Adrenal gland (tissue), 5 donors: Measurements from ENCODE around the gene MAML3.

Experiments used
- POLR2A ChIP-seq, 2 donors: fragments of 450-650 bp; IDR thresholded peaks; one replicate each; pipeline ENCODE4 v1.6.1; 2017; ENCODE audit warnings: antibody characterized with exemption in 2 of 2, mild to moderate bottlenecking in 2 of 2, moderate library complexity in 1 of 2
- TF ChIP-seq, protein P1 (sequence below), 6 experiments: fragments of 450-650 bp in 4 of 6; fragments of 200-600 bp in 2 of 6; sonication (generic) in 1 of 6; IDR thresholded peaks; 1 replicate in 5 of 6; 2 replicates in 1 of 6; pipeline versions ENCODE4 v1.5.1 to v1.8.0; 2016 to 2021; ENCODE audit warnings: antibody characterized with exemption in 6 of 6, mild to moderate bottlenecking in 2 of 6, moderate library complexity in 1 of 6
- donor health status: DM: no; HTN: no; CAD: no.

DNA sequence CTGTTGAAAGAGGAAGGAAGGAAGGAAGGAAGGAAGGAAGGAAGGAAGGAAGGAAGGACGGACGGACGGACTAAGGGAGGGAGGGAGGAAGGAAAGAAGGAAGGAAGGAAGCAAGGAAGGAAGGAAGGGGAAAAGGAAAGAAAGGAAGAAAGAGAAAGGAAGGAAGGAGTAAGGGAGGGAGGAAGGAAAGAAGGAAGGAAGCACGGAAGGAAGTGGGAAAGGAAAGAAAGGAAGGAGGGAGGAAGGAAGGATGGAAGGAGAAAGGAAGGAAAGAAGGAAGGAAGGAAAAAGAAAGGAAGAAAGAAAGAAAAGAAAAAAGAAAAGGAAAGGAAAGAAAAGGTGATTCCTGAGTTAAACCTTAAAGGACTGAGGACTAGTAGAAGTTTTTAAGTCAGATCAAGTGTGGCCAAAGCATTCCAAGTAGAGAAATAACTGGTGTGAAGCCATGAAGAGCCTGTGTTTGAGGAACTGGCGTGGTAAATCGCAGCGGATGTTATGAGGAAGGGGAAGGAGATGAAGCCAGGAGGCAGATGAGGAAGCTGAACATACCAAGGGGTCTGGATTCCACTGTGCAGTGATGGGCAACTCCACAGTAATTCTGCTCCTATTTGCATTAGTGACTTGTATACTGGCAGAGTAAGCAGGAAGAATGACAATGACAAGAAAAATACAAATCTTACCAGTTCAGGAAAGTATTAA lies 324.9 kb downstream of the MAML3 start:
- TF ChIP-seq, protein P1, sequence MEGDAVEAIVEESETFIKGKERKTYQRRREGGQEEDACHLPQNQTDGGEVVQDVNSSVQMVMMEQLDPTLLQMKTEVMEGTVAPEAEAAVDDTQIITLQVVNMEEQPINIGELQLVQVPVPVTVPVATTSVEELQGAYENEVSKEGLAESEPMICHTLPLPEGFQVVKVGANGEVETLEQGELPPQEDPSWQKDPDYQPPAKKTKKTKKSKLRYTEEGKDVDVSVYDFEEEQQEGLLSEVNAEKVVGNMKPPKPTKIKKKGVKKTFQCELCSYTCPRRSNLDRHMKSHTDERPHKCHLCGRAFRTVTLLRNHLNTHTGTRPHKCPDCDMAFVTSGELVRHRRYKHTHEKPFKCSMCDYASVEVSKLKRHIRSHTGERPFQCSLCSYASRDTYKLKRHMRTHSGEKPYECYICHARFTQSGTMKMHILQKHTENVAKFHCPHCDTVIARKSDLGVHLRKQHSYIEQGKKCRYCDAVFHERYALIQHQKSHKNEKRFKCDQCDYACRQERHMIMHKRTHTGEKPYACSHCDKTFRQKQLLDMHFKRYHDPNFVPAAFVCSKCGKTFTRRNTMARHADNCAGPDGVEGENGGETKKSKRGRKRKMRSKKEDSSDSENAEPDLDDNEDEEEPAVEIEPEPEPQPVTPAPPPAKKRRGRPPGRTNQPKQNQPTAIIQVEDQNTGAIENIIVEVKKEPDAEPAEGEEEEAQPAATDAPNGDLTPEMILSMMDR (IDR thresholded peaks at IDR 0.05): no peak
- TF ChIP-seq POLR2A (IDR thresholded peaks at IDR 0.05): no peak
